T-cell (primary cell): Measurements from ENCODE around the gene PRRC2B. TPM values are rescaled to one million over a fixed set of nuclear protein-coding genes. Genes with fewer than 3 reads are reported as not detected.

Experiments used
- ATAC-seq, 4 experiments: fragments of 200-7000 bp in 3 of 4; fragments of 150-1000 bp in 1 of 4; cut with Tn5 transposase; replicated peaks in 1 of 4; 1 replicate in 3 of 4; 2 replicates in 1 of 4; pipeline ENCODE4 v1.10.0; 2021; ENCODE audit warnings: moderate library complexity in 3 of 4, mild to moderate bottlenecking in 2 of 4, moderate number of reproducible peaks in 1 of 4
- CTCF ChIA-PET, 2 donors: fragments of 300-600 bp; sonication (Branson Sonifier 250); formaldehyde crosslinking; loops; one replicate each; lab custom pipeline; 2022; ENCODE audit warnings: antibody characterized with exemption in 2 of 2; lab: Charles Lee
- POLR2A ChIA-PET, 2 donors: fragments of 300-600 bp; sonication (Branson Sonifier 250); formaldehyde crosslinking; loops; one replicate each; lab custom pipeline; 2022; ENCODE audit warnings: antibody characterized with exemption in 2 of 2; lab: Charles Lee
- DNase-seq, 35 experiments: peaks; one replicate each; pipeline versions ENCODE4 v3.0.0 to v3.0.0-alpha.2; 2013 to 2023
- H3K27ac ChIP-seq: one replicate; pipeline ENCODE4 v1.5.1; 2013; ENCODE audit warnings: low read length
- H3K27me3 ChIP-seq, 2 experiments: replicated peaks in 1 of 2; 1 replicate in 1 of 2; 2 replicates in 1 of 2; pipeline versions ENCODE4 v1.6.1 to v1.7.0; 2013; ENCODE audit warnings: low read length in 1 of 2, mixed read lengths in 1 of 2; ENCODE audit not compliant: control insufficient read depth in 2 of 2, insufficient read depth in 2 of 2; ENCODE audit errors: extremely low read depth in 1 of 2
- H3K36me3 ChIP-seq, 2 donors: 1 replicate in 1 of 2; 2 replicates in 1 of 2; pipeline versions ENCODE4 v1.6.1 to v1.7.0; 2013; ENCODE audit warnings: low read length in 1 of 2; ENCODE audit not compliant: control insufficient read depth in 2 of 2, insufficient read depth in 1 of 2; ENCODE audit errors: extremely low read depth in 1 of 2
- H3K4me1 ChIP-seq, 2 experiments: 1 replicate in 1 of 2; 2 replicates in 1 of 2; pipeline versions ENCODE4 v1.6.1 to v1.7.0; 2013; ENCODE audit warnings: low read length in 2 of 2, mixed read lengths in 1 of 2; ENCODE audit not compliant: insufficient read depth in 2 of 2, control insufficient read depth in 1 of 2; ENCODE audit errors: extremely low read depth in 1 of 2
- H3K4me3 ChIP-seq, 2 donors: 1 replicate in 1 of 2; 2 replicates in 1 of 2; pipeline versions ENCODE4 v1.5.1 to v1.7.0; 2013; ENCODE audit warnings: mild to moderate bottlenecking in 2 of 2, low read length in 1 of 2, moderate library complexity in 1 of 2; ENCODE audit not compliant: control insufficient read depth in 1 of 2; ENCODE audit errors: extremely low read depth in 1 of 2
- H3K9me3 ChIP-seq: 2 replicates; pipeline ENCODE4 v1.7.0; 2013
- H3K27ac Mint-ChIP-seq, 2 donors: one replicate each; pipeline ENCODE4 v1.8.0; 2020 to 2021; ENCODE audit warnings: mild to moderate bottlenecking in 2 of 2, mixed read lengths in 2 of 2
- H3K27me3 Mint-ChIP-seq, 2 donors: one replicate each; pipeline ENCODE4 v1.8.0; 2021 to 2022; ENCODE audit warnings: mixed read lengths in 2 of 2
- H3K36me3 Mint-ChIP-seq: one replicate; pipeline ENCODE4 v1.8.0; 2021; ENCODE audit warnings: mixed read lengths
- H3K4me1 Mint-ChIP-seq, 3 donors: one replicate each; pipeline ENCODE4 v1.8.0; 2020 to 2022; ENCODE audit warnings: mixed read lengths in 3 of 3, mild to moderate bottlenecking in 1 of 3
- H3K4me3 Mint-ChIP-seq, 3 donors: one replicate each; pipeline ENCODE4 v1.8.0; 2020 to 2022; ENCODE audit warnings: mild to moderate bottlenecking in 3 of 3, mixed read lengths in 3 of 3, moderate library complexity in 3 of 3
- H3K9me3 Mint-ChIP-seq, 3 donors: one replicate each; pipeline ENCODE4 v1.8.0; 2020 to 2022; ENCODE audit warnings: mixed read lengths in 3 of 3
- WGBS: methylation state at CpG from one replicate; pipeline ENCODE4 v1.1.5; 2013; ENCODE audit warnings: missing lambda C conversion rate; ENCODE audit not compliant: insufficient coverage; 5-methylcytosine and 5-hydroxymethylcytosine counted together
- total RNA-seq, 35 experiments: library from RNA in 6 of 35; stranded (reverse) in 6 of 35; fragments of 120-200 nt in 1 of 35; gene quantifications; one replicate each; pipeline versions ENCODE4 v1.2.1 to v1.2.4 and lab custom pipeline; 2013 to 2026

The PRRC2B gene
- total RNA-seq, 5 donors from 2014 or later (not counting 1 experiment from before 2014, with no cell fraction given), result 259 to 375 (median 370) TPM

DNA sequence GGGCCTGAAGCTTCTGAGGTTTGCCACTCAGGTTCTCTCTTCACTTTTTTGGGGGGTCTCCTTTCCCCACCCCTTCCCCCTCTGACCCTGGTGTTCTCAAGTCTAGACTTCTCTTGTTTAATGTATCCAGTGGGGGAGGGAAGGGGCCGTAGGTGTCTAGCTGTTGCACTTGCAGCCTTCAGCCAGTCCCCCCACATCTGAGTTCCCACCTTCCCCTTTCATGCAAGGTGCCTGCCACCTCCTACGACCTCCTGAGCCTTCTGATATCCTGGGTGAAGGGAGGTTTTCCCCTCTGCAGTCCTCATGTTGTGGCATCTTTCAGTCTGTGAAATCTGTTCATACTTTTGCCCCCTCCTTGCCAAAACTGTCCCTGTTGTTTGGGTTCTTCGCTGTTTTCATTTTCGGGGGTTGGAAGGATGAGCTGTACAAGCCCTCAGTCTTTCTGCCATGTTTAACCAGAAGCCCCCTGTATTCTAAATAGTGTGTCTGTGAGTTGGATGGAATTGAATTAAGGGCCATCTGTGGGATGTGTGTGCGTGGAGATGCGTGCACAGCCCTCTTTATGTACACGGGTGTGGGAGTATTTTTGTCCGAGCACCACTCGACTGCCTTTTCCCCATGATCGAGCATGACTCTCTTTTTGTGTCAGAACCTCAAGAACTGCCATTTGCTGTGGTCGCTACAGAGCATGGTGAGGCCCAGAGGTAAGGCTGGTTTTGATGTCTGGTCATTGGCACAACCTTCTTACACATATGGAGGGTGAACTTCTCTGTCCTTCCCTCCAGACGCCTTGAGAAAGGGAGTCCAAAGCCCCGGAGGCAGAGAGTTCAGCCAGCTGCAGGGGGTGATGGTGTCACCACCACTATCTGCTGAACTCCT is 23.6 kb downstream of the PRRC2B start:
- no peak overlapping the region for H3K27ac ChIP-seq
- H3K36me3 ChIP-seq, result peaks cover 5 to 17% of the 10 kb centered on the region in 2 donors
- H3K4me1 ChIP-seq, result peaks cover 24 to 83% of the 10 kb centered on the region in 2 experiments
- DNase-seq, result no peak
- peaks cover 14% of the 10 kb centered on the region for H3K36me3 Mint-ChIP-seq
- ChIA-PET POLR2A (no interaction called here), CTCF (interaction anchor here in 1 of 2 donors (0.6 to 1.2 kb wide), 2 partner anchors 15 to 236 kb away, joined by 3 to 4 read pairs; no protein-coding TSS in a partner anchor)
- no peaks in the 10 kb centered on the region for H3K9me3 Mint-ChIP-seq
- H3K4me3 Mint-ChIP-seq, result peak overlapping the region; percentile 57 to 71 (median 71)
- peaks cover 95 to 97% (median 96%) of the 10 kb centered on the region in 3 donors for H3K4me1 Mint-ChIP-seq
- no peaks in the 10 kb centered on the region for H3K9me3 ChIP-seq
- ATAC-seq, result peak; percentile 20 to 40 (median 28)
- WGBS, result 80% methylated on average over 4 of the region's 13 CpGs
- H3K27me3 Mint-ChIP-seq, result no peaks in the 10 kb centered on the region
- H3K4me3 ChIP-seq, result peak overlapping the region in 1 of 2 donors; percentile 25
- peak overlapping the region; percentile 83 to 88 for H3K27ac Mint-ChIP-seq
- no peaks in the 10 kb centered on the region for H3K27me3 ChIP-seq

GRCh38 chr9:131418143-131419025 is 24.5 kb downstream of the PRRC2B start:
- ATAC-seq (peak in 1 of 4 experiments; percentile 2), DNase-seq (no peak)
- Histone ChIP-seq H3K27ac (no peak overlapping the region), H3K27me3 (no peaks in the 10 kb centered on the region), H3K36me3 (peaks cover 5 to 18% of the 10 kb centered on the region in 2 donors), H3K4me1 (peaks cover 21 to 85% of the 10 kb centered on the region in 2 experiments), H3K9me3 (no peaks in the 10 kb centered on the region), H3K4me3 (peak overlapping the region in 1 of 2 donors; percentile 25)
- H3K36me3 Mint-ChIP-seq, result peaks cover 14% of the 10 kb centered on the region
- H3K27me3 Mint-ChIP-seq, result no peaks in the 10 kb centered on the region
- H3K4me3 Mint-ChIP-seq, result peak overlapping the region; percentile 57 to 71 (median 71)
- no peaks in the 10 kb centered on the region for H3K9me3 Mint-ChIP-seq
- peak overlapping the region; percentile 83 to 88 for H3K27ac Mint-ChIP-seq
- peaks cover 97 to 98% (median 97%) of the 10 kb centered on the region in 3 donors for H3K4me1 Mint-ChIP-seq
- WGBS, result 60% methylated on average over 1 of the region's 7 CpGs
- POLR2A ChIA-PET, result interaction anchor here (0.6 kb wide), 2 partner anchors 30 to 37 kb away, joined by 4 to 5 read pairs; no protein-coding TSS in a partner anchor
- CTCF ChIA-PET, result interaction anchor here (0.6 to 1.2 kb wide), 2 partner anchors 66 to 237 kb away, joined by 3 to 4 read pairs; no protein-coding TSS in a partner anchor

DNA sequence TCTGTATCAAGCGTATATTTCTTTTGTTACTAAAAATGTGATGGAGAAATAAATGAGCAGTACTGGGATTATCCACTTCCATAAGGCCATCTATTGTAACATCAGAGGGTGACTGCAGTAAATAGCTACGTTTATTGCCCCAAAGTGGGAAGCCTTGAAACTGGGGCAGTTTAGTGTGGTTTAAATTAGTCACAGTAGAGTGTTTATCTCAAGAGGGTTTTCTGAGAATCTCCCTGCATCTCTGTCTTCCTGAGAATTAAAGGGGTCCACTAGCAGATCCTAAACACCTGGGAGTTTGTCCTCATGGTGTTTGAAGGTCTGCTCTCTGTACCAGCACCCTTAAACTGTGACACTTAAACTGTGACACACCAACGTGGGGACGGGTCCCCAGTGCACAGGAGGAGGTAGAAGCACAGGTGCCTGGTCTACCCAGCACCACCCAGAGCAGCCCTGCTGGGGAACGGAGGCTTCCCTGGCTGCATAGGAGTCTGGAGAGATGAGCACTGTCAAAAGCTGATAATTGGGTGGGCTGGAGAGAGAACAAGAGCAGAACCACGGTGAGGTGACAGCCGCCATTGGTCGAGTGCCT is 25.2 kb downstream of the PRRC2B start:
- peaks cover 11% of the 10 kb centered on the region for H3K36me3 Mint-ChIP-seq
- Histone ChIP-seq H3K4me1 (peaks cover 21 to 87% of the 10 kb centered on the region in 2 experiments), H3K9me3 (no peaks in the 10 kb centered on the region), H3K27me3 (no peaks in the 10 kb centered on the region), H3K27ac (no peak overlapping the region), H3K36me3 (peaks cover 5 to 20% of the 10 kb centered on the region in 2 donors), H3K4me3 (no peak overlapping the region)
- CTCF ChIA-PET, result interaction anchor here in 1 of 2 donors (0.6 kb wide), 1 partner anchor 66 kb away, joined by 3 read pairs; no protein-coding TSS in a partner anchor
- POLR2A ChIA-PET, result interaction anchor here (0.6 kb wide), 2 partner anchors 29 to 36 kb away, joined by 4 to 5 read pairs; no protein-coding TSS in a partner anchor
- DNase-seq (no peak), ATAC-seq (peak in 3 of 4 experiments; percentile 33 to 36 (median 34))
- peak overlapping the region; percentile 2 to 71 (median 43) for H3K4me3 Mint-ChIP-seq
- 73% methylated on average over 4 of the region's 8 CpGs for WGBS
- H3K9me3 Mint-ChIP-seq, result no peaks in the 10 kb centered on the region
- peak overlapping the region; percentile 83 to 88 for H3K27ac Mint-ChIP-seq
- H3K4me1 Mint-ChIP-seq, result peaks cover 91 to 95% (median 94%) of the 10 kb centered on the region in 3 donors
- no peaks in the 10 kb centered on the region for H3K27me3 Mint-ChIP-seq

DNA sequence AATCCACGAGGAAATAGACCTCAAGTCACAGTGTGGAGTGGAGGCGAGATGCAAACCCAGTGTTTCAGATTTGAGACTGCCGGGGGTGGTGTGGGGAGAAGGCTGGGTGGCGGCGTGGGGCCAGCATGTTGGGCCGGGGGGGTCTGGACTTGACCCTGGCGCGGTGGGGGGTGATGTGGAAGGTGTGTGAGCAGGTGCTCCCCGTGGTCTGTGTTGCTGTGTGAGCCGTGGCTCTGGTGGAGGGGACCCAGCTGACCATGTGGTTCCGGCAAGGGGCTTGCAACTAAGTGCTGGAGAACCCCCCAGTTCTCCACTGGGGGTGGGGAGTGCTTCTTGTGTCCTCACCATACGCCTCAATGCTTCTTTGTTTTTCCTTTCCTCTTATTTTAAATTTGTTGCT is 25.8 kb downstream of the PRRC2B start:
- no peaks in the 10 kb centered on the region for H3K27me3 ChIP-seq
- H3K4me3 ChIP-seq, result no peak overlapping the region
- H3K36me3 Mint-ChIP-seq, result peaks cover 5% of the 10 kb centered on the region
- peaks cover 5 to 20% of the 10 kb centered on the region in 2 donors for H3K36me3 ChIP-seq
- H3K27me3 Mint-ChIP-seq, result no peaks in the 10 kb centered on the region
- ATAC-seq, result no peak
- peaks cover 21 to 91% of the 10 kb centered on the region in 2 experiments for H3K4me1 ChIP-seq
- H3K4me1 Mint-ChIP-seq, result peaks cover 85 to 94% (median 93%) of the 10 kb centered on the region in 3 donors
- no peaks in the 10 kb centered on the region for H3K9me3 ChIP-seq
- no peak overlapping the region for H3K27ac ChIP-seq
- no peak for DNase-seq
- H3K4me3 Mint-ChIP-seq, result peak overlapping the region; percentile 2 to 71 (median 21)
- CTCF ChIA-PET, result no interaction called here
- no peaks in the 10 kb centered on the region for H3K9me3 Mint-ChIP-seq
- POLR2A ChIA-PET, result no interaction called here
- 92% methylated on average over 7 of the region's 12 CpGs for whole genome bisulfite sequencing
- H3K27ac Mint-ChIP-seq, result peak overlapping the region; percentile 83 to 88

- POLR2A ChIA-PET, result no interaction called here
- H3K4me1 ChIP-seq, result peaks cover 21 to 95% of the 10 kb centered on the region in 2 experiments
Measured at GRCh38 chr9:131420980-131421624, 27.2 kb downstream of the PRRC2B start.

More at GRCh38 chr9:131420980-131421624, 27.2 kb downstream of the PRRC2B start:
- CTCF ChIA-PET, result no interaction called here
- Mint-ChIP-seq H3K27ac (peak overlapping the region; percentile 63 to 65), H3K9me3 (no peaks in the 10 kb centered on the region), H3K4me3 (peak overlapping the region in 2 of 3 donors; percentile 13 to 71), H3K36me3 (peaks cover 4% of the 10 kb centered on the region), H3K27me3 (no peaks in the 10 kb centered on the region), H3K4me1 (peaks cover 75 to 88% (median 86%) of the 10 kb centered on the region in 3 donors)
- no peaks in the 10 kb centered on the region for H3K27me3 ChIP-seq
- no peaks in the 10 kb centered on the region for H3K9me3 ChIP-seq
- H3K27ac ChIP-seq, result no peak overlapping the region
- H3K36me3 ChIP-seq, result peaks cover 5 to 20% of the 10 kb centered on the region in 2 donors
- 65% methylated on average over 6 of the region's 13 CpGs for WGBS
- H3K4me3 ChIP-seq, result no peak overlapping the region
- no peak for DNase-seq
- no peak for ATAC-seq
